HG03521 (cell line): Measurements from ENCODE around the gene SNED1.
"Not testable (repeated sequence)": the region's sequence is repeated elsewhere in the genome, so short reads cannot be mapped to it uniquely, and the experiment has no call there.

Source experiments
- ATAC-seq: cut with Tn5 transposase; IDR thresholded peaks from one replicate; pipeline ENCODE4 v1.9.1; 2021; ENCODE audit warnings: mild to moderate bottlenecking, moderate library complexity; ENCODE audit not compliant: unreplicated experiment

SNED1 gene

DNA sequence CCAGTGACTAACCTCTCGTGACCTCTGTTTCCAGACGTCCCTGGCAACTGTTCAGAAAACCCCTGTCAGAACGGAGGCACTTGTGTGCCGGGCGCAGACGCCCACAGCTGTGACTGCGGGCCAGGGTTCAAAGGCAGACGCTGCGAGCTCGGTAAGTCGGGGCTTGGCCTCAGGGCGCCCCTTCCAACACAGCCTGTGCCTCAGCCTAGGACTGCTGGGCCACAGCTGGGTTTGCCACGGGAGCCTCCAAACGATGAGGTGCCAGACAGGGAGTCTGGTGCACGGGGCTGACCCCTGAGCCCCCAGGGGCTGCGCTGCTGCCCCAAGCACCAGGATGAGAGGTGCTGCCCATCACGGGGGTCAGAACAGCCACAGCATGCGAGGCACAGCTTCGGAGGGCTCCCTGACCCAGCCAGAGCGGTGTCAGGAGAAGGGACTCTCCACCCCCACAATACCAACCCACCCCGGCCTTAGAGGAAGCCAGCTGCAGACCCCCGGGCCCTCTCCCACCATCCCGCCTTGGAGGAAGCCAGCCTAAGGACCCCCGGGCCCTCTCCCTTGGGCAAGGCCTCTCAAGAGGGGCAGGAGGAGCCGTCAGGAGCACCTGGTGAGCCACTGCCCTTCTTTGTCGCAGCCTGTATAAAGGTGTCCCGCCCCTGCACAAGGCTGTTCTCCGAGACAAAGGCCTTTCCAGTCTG is 83.4 kb downstream of the SNED1 start:
- no peak for ATAC-seq

DNA sequence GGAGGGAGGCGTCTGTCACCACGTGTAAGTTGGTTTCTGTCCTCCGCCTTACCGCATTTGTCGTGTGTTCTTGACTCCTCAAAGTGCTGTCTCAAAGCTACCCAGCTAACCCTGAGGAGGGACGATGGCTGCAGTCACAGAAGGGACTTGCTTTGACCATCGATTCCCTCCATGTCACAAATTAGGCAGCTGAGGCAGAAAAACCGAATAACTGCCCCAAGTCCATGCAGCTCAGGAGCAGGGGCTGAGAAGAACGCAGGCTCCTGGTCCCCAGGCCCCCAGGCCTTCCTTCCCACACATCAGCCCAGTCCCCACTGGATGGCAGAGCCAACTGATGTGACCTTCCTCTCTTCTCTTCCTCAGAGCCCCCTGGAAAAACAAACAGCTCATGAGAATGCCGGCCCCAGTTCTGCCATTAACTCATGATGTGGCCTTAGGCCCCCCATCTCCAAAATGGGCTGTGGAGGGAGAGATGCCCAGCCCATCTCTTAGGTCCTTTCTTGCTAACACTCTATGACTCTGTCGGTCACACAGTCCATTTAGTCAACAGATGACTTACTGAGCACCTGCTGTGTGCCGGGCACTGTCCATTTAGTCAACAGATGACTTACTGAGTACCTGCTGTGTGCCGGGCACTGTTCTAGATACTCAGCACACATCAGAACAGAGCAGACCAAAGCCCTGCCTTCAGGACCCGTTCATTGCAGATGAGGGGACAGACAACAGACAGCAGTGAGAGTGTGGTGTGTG is 84.1 kb downstream of the SNED1 start:
- no peak for ATAC-seq

- no peak for ATAC-seq
These were observed 84.6 kb downstream of the SNED1 start for GRCh38 chr2:241083091-241083415.

DNA sequence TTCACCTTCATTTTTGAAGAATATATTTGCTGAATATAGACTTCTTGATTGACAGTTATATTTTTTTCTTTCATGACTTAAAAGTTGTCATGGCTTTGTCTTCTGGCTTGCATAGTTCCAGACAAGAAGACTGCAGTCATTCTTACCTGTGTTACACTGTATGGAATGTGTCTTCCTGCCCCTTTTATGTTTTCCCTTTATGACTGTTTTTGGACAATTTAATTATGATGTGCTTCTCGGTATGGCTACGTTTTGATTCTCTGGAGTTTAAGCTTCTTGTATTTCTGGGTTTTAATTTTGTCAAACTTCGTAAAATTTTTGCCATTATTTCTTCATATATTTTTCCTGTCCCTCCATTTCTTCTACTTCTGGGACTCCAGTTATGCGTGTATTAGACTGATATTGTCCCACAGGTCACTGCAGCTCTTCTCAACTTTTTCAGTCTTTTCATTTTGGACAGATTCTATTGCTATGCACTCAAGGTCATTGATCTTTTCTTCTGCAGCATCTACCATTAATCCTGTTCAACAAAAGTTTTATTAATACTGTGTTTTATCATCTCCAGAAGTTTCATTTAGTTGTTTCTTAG is 86.5 kb downstream of the SNED1 start:
- no peak for ATAC-seq

DNA sequence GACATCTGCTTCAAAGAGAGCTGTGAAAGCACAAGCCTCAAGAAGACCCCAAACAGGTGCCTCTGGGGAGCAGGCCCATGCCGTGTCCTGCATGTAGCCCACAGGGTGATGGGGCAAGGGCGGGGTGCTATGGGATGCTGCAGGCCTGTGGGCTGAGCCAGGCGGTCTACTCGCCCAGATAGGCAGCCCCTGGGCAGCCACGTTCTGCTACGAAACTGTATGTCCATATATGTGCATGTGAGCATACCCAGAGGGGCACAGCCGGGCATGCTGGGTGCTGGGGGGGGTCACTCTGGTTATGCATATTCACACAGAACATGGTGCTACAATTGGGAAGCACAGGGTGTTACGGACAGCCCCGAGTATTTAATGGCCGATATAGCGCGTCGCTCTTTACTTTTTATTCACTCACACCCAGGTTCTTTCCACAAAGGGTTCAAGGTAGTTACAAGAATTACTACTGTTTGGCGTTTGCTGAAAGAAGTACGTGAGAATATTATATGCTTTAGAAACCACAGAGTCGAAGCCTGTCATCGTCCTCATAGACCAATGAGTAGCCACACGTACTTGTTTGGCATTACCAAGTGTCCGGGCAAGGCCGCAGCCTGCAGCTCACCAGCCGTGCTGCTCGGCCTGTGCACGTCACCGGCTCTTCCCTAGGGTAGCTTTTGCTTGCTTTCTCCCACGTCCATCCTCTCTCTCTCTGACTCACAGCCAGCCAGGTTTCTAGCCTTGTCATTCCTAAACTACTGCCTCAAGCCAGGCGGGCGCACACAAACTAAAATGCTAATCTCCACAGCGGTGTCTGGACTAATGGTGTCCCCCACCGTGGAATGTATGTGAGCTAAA is 89.2 kb downstream of the SNED1 start:
- peak; percentile 52 for ATAC-seq

DNA sequence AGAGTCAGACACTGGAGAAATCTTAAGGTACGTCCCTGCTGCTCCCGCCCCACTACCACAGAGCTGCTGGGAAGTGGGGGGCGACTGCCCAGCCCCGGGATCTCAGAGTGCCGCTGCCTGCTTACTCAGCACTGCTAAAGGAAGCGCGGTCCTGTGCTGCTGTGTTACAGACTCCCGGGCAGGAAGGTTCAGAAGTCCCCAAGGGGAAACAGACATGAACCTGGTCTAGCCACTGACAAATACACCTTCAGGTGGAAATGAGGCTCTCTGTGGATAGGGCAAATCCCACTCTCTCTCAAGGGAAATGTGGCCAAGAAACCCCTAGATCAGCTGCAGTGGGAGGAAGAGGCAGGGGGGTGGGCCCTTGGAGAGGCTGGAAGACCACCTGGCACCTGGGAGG is 90.0 kb downstream of the SNED1 start:
- ATAC-seq: peak; percentile 46

- ATAC-seq: no peak
These were observed 90.6 kb downstream of the SNED1 start for GRCh38 chr2:241088791-241089732.

GRCh38 chr2:241091201-241091600 is 92.8 kb downstream of the SNED1 start:
- no peak for ATAC-seq

GRCh38 chr2:241091734-241092445 is 93.5 kb downstream of the SNED1 start:
- no peak for ATAC-seq

DNA sequence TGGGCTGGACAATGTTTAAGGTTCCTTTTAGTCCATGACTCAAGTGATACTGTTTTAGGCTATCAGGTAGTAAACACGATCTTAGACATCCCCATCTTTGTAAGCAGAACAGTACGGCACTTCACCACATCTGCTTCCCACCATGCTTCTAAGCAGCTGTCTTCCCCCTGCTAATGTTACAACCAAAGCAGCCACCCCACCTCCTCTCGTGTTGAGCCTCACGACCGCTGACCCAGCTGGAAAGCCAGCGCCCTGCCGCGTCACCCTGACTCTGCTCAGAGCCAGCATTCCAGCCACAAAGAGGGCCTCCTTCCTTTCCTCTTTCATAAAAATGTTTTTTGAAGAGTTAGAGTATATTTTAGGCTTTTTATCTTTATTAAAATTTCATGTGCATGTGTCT is 94.3 kb downstream of the SNED1 start:
- ATAC-seq: no peak

DNA sequence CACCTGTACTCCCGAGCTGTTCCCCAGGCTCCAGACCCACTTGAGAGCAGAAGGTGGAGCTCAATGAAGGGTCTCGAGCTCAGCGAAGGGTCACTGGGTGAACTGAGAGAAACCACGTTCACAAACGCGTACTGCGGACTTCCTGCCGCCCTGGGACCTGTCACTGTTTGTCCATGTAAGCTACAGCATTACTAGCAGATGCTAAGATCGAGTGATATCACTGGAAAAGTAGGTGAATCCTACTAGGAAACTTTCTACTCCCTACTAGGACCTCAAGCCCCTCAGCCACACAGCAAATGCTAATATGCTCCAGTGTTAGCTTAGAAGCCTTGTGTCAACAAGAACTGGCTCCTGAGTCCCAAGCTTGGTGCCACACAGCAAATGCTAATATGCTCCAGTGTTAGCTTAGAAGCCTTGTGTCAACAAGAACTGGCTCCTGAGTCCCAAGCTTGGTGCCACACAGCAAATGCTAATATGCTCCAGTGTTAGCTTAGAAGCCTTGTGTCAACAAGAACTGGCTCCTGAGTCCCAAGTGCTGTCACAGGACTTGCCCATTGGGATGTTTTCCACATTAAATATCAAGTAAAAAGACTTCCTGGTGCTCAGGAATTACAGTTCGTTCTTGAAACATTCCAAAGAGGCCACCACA is 94.8 kb downstream of the SNED1 start:
- ATAC-seq: not testable (repeated sequence)

- no peak for ATAC-seq
These were observed 95.8 kb downstream of the SNED1 start for GRCh38 chr2:241094172-241094571.

DNA sequence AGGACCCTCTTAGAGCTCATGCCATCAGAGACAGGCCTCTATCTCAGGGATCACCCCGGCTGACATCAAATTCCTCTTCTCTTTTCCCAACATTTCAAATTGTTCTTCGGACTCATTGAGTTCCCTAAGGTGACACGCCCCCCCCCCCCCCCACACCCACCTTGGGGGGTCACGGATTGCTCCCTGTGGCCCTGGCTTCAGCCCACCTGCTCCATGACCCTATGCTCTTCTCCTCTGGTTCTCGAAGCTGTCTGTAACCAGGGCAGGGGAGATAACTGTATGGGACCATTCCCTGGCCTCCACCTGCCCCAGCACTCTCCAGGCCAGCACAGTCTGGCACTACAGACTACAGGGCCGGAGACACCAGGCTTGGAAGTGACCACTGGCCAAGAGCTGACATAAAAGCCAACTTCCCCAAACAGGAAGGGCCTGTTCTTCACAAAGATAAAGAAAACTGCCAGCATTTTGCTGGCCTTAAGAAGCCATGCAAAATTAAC is 96.6 kb downstream of the SNED1 start:
- ATAC-seq: no peak

GRCh38 chr2:241095594-241096290 is 97.3 kb downstream of the SNED1 start:
- no peak for ATAC-seq

DNA sequence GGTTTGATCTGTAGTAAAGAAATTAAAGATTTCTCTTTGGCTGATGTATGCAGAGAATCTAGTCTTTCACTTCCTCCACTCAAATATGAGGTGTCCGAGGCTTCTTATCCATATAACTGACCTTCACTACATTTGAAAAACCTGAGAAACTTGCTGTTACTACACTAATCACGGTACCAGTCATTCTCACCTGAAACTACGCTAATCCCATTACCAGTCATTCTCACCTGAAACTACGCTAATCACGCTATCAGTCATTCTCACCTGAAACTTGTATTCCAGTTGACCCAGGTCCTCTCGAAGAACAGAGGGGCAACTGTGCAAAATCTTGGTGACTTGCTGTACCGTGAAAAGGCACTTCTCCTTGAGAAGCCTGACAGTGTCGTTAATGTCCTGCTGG is 98.6 kb downstream of the SNED1 start:
- no peak for ATAC-seq

DNA sequence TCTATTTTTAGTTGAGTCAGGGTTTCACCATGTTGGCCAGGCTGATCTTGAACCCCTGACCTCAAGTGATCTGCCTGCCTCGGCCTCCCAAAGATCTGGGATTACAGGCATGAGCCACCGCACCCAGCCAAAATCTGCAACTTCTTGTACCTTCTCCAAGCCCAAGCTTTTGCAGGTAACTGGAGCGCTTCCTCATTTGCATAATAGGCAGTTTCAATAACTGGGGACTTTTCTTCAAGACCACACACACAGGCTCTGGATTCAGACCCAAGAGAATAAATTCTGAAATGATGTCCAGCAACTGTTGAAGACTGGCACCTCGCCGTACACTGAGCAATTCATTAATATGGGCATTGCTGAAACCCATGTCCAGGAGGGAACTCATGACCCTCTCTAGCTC is 100.8 kb downstream of the SNED1 start:
- no peak for ATAC-seq

DNA sequence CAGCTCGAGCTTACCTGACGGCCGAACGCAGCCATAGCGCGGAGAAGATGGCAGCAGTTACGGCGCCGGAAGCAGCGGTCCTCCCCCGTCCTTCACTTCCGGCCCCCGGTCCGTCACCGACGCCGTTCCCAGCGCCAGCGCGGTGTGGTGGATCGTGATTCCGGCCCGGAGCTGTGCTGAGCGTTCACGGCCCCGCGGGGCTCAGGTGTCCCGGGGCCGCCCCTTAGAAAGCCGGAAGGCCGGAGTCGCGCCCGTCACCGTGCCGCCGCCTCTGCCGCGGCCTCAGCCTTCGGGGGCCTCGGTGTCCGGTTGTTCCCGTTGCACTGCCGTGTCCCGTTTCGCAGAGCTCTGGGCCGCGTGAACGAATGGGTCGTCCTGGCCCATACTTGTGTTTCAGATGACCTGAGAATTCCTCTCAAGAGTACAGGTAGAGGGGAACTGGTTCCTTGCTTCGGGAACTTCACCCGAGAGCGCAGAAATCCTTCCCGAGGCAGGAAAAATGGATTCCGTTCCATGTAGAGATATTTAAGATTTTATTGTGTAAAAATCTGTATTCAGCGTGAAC is 103.9 kb downstream of the SNED1 start, which contains the start of gene MTERF4:
TSS of gene MTERF4 (minus strand) at position 49 of the 565 bp plus-strand sequence. CDS start at position 35, 14 bp downstream.
- ATAC-seq: peak; percentile 92

DNA sequence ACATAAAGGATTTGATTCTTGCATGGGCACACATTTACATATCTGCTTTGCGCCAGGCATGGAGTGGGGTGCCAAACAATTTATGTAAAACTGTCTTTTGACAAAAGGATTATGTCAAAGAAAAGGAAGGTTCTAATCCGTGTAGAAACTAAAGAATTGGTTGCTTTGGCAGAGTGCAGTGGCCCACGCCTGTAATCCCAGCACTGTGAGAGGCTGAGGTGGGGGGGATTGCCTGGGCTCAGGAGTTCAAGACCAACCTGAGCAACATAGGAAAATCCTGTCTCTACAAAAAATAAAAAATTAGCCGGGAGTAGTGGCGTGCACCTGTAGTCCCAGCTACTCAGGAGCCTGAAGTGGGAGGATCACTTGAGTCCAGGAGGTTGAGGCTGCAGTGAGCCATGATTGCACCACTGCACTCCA is 104.8 kb downstream of the SNED1 start:
- no peak for ATAC-seq
